ENCODE data around the gene SLC25A51. TPM values are rescaled to one million over a fixed set of nuclear protein-coding genes. Genes with fewer than 3 reads are reported as not detected.
"Not testable (repeated sequence)": the region's sequence is repeated elsewhere in the genome, so short reads cannot be mapped to it uniquely, and the experiment has no call there.

The SLC25A51 gene
- total and polyA plus RNA-seq, 11 donors: 8.6 to 27.6 (median 22.1) TPM

DNA sequence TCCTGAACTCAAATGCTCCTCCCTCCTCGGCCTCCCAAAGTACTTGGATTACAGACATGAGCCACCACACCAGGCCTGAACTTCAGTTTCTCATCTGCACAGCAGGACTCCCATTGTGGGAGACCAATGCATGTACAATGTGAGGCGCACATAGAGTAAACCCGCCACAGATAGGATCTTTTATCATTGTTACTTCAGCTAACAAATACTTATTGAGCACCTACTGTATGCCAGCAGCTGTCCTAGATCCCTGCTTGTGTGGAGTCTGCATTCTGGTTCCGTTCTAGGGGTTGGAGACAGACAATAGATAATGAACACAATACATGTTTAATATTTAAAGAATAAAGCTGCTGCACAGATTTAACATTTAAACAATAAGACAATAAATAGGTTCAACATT lies 6.3 kb upstream of the SLC25A51 start:
- ATAC-seq (no peak), DNase-seq (no peak)
- H3K9me3 ChIP-seq: no peaks in the 10 kb centered on the region
- WGBS, 4 donors: 95 to 96% (median 95%) methylated on average over 4 of the region's 4 CpGs
- no peak overlapping the region for H3K27ac ChIP-seq
- intact Hi-C loops (cut with DNase I): loop anchor here in 7 of 10 donors (2.0 to 10.0 kb wide), 9 partner anchors 105 to 765 kb away; partner anchors contain the start of genes ALDH1B1 (in 3 of the 7) and SHB (in 2 of the 7)
- H3K27me3 ChIP-seq: no peaks in the 10 kb centered on the region
- H3K4me3 ChIP-seq: no peak overlapping the region
- no peak for TF ChIP-seq POLR2A (IDR thresholded peaks at IDR 0.05)
- TF ChIP-seq, protein P1, sequence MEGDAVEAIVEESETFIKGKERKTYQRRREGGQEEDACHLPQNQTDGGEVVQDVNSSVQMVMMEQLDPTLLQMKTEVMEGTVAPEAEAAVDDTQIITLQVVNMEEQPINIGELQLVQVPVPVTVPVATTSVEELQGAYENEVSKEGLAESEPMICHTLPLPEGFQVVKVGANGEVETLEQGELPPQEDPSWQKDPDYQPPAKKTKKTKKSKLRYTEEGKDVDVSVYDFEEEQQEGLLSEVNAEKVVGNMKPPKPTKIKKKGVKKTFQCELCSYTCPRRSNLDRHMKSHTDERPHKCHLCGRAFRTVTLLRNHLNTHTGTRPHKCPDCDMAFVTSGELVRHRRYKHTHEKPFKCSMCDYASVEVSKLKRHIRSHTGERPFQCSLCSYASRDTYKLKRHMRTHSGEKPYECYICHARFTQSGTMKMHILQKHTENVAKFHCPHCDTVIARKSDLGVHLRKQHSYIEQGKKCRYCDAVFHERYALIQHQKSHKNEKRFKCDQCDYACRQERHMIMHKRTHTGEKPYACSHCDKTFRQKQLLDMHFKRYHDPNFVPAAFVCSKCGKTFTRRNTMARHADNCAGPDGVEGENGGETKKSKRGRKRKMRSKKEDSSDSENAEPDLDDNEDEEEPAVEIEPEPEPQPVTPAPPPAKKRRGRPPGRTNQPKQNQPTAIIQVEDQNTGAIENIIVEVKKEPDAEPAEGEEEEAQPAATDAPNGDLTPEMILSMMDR (IDR thresholded peaks at IDR 0.05): no peak
- H3K36me3 ChIP-seq: no peaks in the 10 kb centered on the region
- peaks cover 0 to 21% (median 5%) of the 10 kb centered on the region in 12 donors for H3K4me1 ChIP-seq

DNA sequence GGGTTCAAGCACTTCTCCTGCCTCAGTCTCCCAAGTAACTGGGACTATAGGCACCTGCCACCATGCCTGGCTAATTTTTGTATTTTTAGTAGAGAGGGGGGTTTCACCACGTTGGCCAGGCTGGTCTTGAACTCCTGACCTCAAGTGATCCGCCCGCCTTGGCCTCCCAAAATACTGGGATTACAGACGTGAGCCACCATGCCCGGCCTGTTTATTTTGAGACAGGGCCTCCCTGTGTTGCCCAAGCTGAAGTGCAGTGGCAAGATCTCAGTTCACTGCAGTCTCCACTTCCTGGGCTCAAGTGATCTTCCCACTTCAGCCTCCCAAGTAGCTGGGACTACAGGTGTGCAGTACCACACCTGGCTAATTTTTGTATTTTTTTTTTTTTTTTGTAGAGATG lies 5.9 kb upstream of the SLC25A51 start:
- DNase-seq, H3K27ac ChIP-seq, ATAC-seq: not testable (repeated sequence)

DNA sequence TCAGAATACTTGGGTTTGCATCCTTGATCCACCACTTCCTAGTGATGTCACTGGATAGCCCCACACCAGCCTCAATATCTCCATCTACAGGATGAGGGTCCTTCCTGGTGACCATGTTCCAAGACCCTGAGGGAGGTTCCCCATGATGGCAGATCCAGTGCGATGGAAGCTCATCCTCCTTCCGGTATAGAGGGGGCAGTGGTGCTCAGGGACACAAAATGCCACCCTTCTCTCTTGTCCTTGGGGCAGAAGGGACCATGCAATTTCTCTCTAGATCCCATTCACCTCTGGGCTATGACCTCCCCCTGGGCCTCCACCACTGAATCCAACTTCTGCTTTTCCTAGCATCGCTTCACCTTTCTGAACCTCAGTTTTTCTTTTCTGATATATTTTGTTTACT lies 5.4 kb upstream of the SLC25A51 start:
- intact Hi-C loops (cut with DNase I): loop anchor here in 3 of 10 donors (5.0 to 10.0 kb wide), 3 partner anchors 453 to 485 kb away; partner anchors contain the start of gene ALDH1B1 (in 2 of the 3)
- H3K36me3 ChIP-seq: no peaks in the 10 kb centered on the region
- H3K4me3 ChIP-seq: no peak overlapping the region
- peaks cover 0 to 25% (median 11%) of the 10 kb centered on the region in 12 donors for H3K4me1 ChIP-seq
- TF ChIP-seq, protein P1 (IDR thresholded peaks at IDR 0.05): no peak
- no peak for TF ChIP-seq POLR2A (IDR thresholded peaks at IDR 0.05)
- DNase-seq: no peak
- ATAC-seq: no peak
- 92 to 96% (median 94%) methylated on average over 3 of the region's 3 CpGs for WGBS, 4 donors
- no peaks in the 10 kb centered on the region for H3K9me3 ChIP-seq
- no peak overlapping the region for H3K27ac ChIP-seq
- no peaks in the 10 kb centered on the region for H3K27me3 ChIP-seq

More for the DNA sequence above, 5.9 kb upstream of the SLC25A51 start:
- not testable (repeated sequence) for H3K36me3 ChIP-seq, H3K4me3 ChIP-seq, H3K9me3 ChIP-seq, H3K27me3 ChIP-seq
- WGBS, 4 donors: 84 to 90% (median 88%) methylated on average over 5 of the region's 5 CpGs
- intact Hi-C loops (cut with DNase I): loop anchor here in 8 of 10 donors (2.0 to 10.0 kb wide), 10 partner anchors 105 to 765 kb away; partner anchors contain the start of genes ALDH1B1 (in 5 of the 8) and SHB (in 2 of the 8)
- H3K4me1 ChIP-seq: peaks cover 0 to 21% (median 7%) of the 10 kb centered on the region in 12 donors

DNA sequence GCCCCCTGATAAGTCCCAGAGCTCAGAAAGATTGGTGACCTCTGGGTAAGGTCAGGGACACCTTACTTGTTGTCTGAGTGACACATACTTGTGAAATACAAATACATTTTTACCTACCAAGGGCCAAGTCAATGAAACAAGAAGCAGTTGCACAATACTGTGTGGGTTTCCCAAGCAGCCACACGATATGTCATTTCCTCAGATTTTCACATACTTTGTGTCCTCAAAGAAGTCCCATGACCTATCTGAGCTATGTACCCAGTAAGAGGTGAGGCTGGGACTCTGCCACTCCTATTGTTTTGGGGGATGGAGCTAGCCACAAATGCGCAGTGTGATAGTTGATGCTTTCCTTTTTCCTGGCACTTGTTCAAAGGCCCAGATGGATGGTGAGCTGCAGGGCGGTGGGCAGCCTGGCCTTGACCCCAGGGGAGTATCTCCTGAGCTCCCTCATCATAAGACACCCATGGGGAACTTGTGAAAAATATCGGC lies 4.8 kb upstream of the SLC25A51 start:
- Histone ChIP-seq H3K4me3 (no peak overlapping the region), H3K4me1 (peaks cover 0 to 25% (median 9%) of the 10 kb centered on the region in 12 donors), H3K27ac (no peak overlapping the region), H3K27me3 (no peaks in the 10 kb centered on the region), H3K36me3 (no peaks in the 10 kb centered on the region), H3K9me3 (no peaks in the 10 kb centered on the region)
- intact Hi-C loops (cut with DNase I): loop anchor here in 3 of 10 donors (5.0 to 10.0 kb wide), 3 partner anchors 454 to 486 kb away; partner anchors contain the start of gene ALDH1B1 (in 2 of the 3)
- TF ChIP-seq, protein P1 (IDR thresholded peaks at IDR 0.05): no peak
- TF ChIP-seq POLR2A (IDR thresholded peaks at IDR 0.05): no peak
- DNase-seq (no peak), ATAC-seq (no peak)
- WGBS, 4 donors: 61 to 86% (median 78%) methylated on average over 4 of the region's 4 CpGs

Data from heart left ventricle (tissue), 16 donors.